GM12874 (cell line): ENCODE measurements around the gene DAW1.

ENCODE experiments used
- TF ChIP-seq, protein P1 (sequence below): IDR thresholded peaks from 2 replicates; pipeline ENCODE4 v1.5.1; 2011; ENCODE audit warnings: low read depth, mild to moderate bottlenecking, control low read depth, low read length, moderate library complexity; ENCODE audit not compliant: insufficient read depth

Gene DAW1

DNA sequence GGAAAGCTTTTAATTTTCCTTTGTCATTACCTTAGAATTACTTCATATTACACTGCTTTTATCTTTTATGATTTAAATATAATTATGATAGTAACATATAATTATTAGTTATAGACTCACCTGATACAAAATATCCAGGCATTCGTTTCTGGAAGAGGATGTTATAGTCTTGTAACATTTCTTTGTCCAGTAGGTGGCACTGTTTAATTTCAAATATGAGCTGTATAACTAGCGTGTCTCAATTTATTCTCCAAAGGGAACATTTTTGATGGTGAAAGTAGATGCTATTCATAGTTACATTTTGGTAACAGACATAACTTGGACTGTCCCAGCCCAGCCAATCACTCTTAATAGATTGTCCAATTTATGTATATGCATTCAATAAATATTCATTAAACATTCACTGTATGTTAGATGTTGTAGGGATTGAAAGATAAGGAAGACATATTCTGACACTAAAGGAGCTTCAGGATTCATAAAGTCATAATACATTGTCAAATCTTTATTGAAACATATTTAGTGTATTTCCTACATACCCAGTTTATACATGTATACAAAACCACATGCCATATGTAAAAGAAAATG, 19.2 kb downstream of the DAW1 start:
- TF ChIP-seq, protein P1, sequence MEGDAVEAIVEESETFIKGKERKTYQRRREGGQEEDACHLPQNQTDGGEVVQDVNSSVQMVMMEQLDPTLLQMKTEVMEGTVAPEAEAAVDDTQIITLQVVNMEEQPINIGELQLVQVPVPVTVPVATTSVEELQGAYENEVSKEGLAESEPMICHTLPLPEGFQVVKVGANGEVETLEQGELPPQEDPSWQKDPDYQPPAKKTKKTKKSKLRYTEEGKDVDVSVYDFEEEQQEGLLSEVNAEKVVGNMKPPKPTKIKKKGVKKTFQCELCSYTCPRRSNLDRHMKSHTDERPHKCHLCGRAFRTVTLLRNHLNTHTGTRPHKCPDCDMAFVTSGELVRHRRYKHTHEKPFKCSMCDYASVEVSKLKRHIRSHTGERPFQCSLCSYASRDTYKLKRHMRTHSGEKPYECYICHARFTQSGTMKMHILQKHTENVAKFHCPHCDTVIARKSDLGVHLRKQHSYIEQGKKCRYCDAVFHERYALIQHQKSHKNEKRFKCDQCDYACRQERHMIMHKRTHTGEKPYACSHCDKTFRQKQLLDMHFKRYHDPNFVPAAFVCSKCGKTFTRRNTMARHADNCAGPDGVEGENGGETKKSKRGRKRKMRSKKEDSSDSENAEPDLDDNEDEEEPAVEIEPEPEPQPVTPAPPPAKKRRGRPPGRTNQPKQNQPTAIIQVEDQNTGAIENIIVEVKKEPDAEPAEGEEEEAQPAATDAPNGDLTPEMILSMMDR: peak; percentile 29; the same call in 1 of the 2 replicates

DNA sequence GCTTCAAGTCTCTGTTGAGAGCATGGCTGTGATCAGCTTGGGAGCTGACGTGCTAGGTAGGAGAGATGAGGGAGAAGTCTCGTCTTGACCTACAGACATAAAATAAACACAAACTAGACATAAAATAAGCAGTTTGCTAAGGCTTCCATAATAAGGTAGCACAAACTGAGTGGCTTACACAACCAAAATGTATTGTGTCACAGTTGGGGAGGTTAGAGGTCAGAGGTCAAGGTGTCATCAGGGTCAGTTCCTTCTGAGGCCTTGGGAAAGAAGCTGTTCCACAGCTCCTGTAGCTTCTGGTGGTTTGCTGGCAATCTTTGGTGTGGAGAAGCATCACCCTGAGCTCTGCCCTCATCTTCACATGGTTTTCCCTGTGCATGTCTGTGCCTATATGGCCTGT, 20.2 kb downstream of the DAW1 start:
- TF ChIP-seq, protein P1: no peak

DNA sequence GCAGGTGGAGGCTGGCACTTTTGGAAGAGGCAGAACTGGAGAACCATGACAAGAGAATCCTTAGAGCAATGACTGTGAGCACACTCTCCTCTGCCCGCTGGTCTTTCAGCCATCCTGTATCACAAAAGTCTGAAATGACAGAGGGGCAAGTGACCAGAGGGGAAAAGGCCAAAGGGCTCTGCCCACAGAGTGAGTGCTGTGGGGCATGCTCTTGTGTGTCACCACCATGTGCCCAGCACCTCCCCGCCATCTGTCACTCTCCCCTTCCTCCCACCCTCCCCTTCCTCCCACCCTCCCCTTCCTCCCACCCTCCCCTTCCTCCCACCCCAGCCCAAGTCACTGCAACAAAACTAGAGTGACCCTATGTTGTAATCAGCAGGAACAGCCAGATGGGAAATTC, 31.9 kb downstream of the DAW1 start:
- TF ChIP-seq, protein P1: no peak

DNA sequence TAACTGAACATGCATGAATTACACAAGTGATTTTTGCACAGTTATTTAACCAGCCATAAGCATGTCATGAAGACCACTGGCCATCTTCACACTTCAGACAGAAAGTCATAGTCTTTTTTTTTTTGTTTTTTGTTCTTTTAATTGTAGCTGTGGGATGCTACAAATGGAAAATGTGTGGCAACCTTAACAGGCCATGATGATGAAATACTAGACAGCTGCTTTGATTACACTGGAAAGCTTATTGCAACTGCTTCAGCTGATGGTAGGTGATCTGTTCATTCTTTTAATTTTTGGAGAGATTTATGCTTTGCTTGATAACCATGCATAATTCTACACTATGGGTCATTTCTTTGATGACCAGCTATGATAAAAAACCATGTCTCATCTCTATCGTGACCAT, 35.6 kb downstream of the DAW1 start:
- TF ChIP-seq, protein P1: no peak

DNA sequence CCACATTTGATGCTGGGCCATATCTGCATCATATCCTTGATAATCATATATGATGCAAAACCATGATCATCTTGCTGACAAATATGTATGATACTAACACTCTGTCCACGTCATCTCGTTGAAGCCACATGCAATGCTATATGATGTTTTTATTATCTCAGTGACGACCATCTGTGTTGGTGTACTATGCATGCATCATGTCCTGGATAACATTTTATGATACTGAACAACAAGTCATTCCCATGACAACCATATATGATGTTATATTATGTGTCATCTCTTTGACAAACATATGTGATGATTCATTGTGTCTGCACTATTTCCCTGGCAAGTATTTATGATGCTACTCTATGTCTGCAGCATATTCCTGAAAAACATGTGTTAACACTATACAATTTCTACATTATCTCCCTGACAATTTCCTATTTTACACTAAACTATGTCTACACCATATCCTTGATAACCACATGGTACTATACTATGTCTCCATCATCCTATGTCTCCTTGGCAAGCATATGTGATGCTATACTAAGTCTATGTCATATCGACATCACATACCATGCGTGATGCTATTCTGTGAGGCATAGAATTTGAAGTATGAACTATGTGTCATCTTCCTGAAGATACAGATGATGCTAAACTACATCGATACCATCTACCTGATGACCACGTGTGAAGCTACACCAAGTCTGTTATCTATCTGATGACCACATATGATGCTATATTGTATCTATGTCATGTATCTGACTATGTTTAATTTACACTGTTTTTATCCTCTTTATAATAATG, 37.0 kb downstream of the DAW1 start:
- TF ChIP-seq, protein P1: no peak

DNA sequence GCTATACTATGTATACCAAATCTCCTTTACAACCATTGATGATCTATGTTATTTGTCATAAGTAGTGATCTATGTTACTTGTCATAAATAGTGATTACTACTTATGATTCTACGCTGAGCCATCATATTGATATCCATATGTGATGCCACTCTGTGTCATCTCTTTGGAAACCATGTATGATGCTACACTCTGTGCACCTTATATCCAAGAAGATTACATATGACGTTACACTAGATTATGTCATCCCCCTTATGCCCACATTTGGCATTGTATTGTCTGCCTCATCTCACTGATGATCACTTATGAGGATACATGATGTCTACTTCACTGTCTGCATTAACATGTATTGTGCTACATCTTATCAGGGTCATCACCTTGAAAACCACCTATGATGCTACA, 42.9 kb downstream of the DAW1 start:
- TF ChIP-seq, protein P1: no peak

DNA sequence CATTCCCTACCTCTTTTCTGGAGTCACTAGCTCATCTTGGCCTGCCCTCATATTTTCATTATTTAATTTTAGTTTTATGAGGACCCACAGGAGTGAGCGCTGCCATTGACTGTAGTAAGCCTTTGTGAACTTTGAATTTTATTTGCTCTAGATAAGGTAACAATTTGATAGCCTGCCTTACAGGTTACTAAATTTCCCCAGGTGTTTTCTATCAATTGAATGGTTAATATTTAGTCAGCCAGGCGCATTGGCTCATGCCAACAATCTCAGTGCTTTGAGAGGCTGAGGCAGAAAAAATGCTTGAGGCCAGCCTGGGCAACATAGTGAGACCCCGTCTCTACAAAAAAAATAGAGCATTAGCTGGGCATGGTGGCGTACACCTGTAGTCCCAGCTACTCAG, 50.2 kb downstream of the DAW1 start:
- TF ChIP-seq, protein P1: no peak
